HEK293 (cell line): ENCODE results near the gene MXD4.
A peak's percentile ranks its signal among the peaks of the same experiment; 100 is the strongest.

Experiments
- AEBP2 ChIP-seq: fragments of 450-650 bp; formaldehyde crosslinking; IDR thresholded peaks from 2 replicates; pipeline ENCODE4 v1.5.1; 2016; ENCODE audit warnings: missing biosample characterization, missing genetic modification characterization, borderline replicate concordance
- ATF2 ChIP-seq: fragments of 450-650 bp; formaldehyde crosslinking; IDR thresholded peaks from 2 replicates; pipeline ENCODE4 v1.5.1; 2016; ENCODE audit warnings: missing biosample characterization, missing genetic modification characterization, low read depth
- EGR2 ChIP-seq: fragments of 450-650 bp; formaldehyde crosslinking; IDR thresholded peaks from 2 replicates; pipeline ENCODE4 v1.5.1; 2016; ENCODE audit warnings: low read depth, missing biosample characterization, missing genetic modification characterization
- FEZF1 ChIP-seq: fragments of 450-650 bp; formaldehyde crosslinking; IDR thresholded peaks from 2 replicates; pipeline ENCODE4 v1.5.1; 2016; ENCODE audit warnings: missing biosample characterization, missing genetic modification characterization
- KLF10 ChIP-seq: fragments of 450-650 bp; IDR thresholded peaks from 2 replicates; pipeline ENCODE4 v1.5.1; 2018; ENCODE audit warnings: missing biosample characterization, mild to moderate bottlenecking, missing genetic modification characterization
- KLF7 ChIP-seq: fragments of 450-650 bp; formaldehyde crosslinking; IDR thresholded peaks from 2 replicates; pipeline ENCODE4 v1.5.1; 2016; ENCODE audit warnings: missing biosample characterization, missing genetic modification characterization, borderline replicate concordance
- KLF8 ChIP-seq: fragments of 450-650 bp; formaldehyde crosslinking; IDR thresholded peaks from 2 replicates; pipeline ENCODE4 v1.5.1; 2016; ENCODE audit warnings: missing biosample characterization, missing genetic modification characterization
- MZF1 ChIP-seq: fragments of 450-650 bp; formaldehyde crosslinking; IDR thresholded peaks from 2 replicates; pipeline ENCODE4 v1.5.1; 2017; ENCODE audit warnings: missing biosample characterization, missing genetic modification characterization, borderline replicate concordance
- WT1 ChIP-seq: fragments of 450-650 bp; formaldehyde crosslinking; IDR thresholded peaks from 2 replicates; pipeline ENCODE4 v1.5.1; 2016; ENCODE audit warnings: missing biosample characterization, missing genetic modification characterization
- YY2 ChIP-seq: fragments of 450-650 bp; formaldehyde crosslinking; IDR thresholded peaks from 2 replicates; pipeline ENCODE4 v1.5.1; 2016; ENCODE audit warnings: missing biosample characterization, missing genetic modification characterization
- ZBTB7A ChIP-seq: fragments of 450-650 bp; formaldehyde crosslinking; IDR thresholded peaks from 2 replicates; pipeline ENCODE4 v1.5.1; 2016; ENCODE audit warnings: low read depth, missing biosample characterization, missing genetic modification characterization
- ZFP69B ChIP-seq: fragments of 450-650 bp; formaldehyde crosslinking; IDR thresholded peaks from 2 replicates; pipeline ENCODE4 v1.5.1; 2016; ENCODE audit warnings: missing biosample characterization, missing genetic modification characterization
- ZIC2 ChIP-seq: fragments of 450-650 bp; formaldehyde crosslinking; IDR thresholded peaks from 2 replicates; pipeline ENCODE4 v1.5.1; 2016; ENCODE audit warnings: missing biosample characterization, missing genetic modification characterization
- ZNF138 ChIP-seq: fragments of 450-650 bp; formaldehyde crosslinking; IDR thresholded peaks from 2 replicates; pipeline ENCODE4 v1.5.1; 2016; ENCODE audit warnings: missing biosample characterization, missing genetic modification characterization, borderline replicate concordance
- ZNF155 ChIP-seq: fragments of 450-650 bp; formaldehyde crosslinking; IDR thresholded peaks from 2 replicates; pipeline ENCODE4 v1.5.1; 2016; ENCODE audit warnings: missing biosample characterization, missing genetic modification characterization
- ZNF174 ChIP-seq: fragments of 450-650 bp; formaldehyde crosslinking; IDR thresholded peaks from 2 replicates; pipeline ENCODE4 v1.5.0; 2017; ENCODE audit warnings: missing biosample characterization, mild to moderate bottlenecking, missing genetic modification characterization
- ZNF221 ChIP-seq: fragments of 450-650 bp; formaldehyde crosslinking; IDR thresholded peaks from 2 replicates; pipeline ENCODE4 v1.5.1; 2017; ENCODE audit warnings: missing biosample characterization, missing genetic modification characterization, borderline replicate concordance
- ZNF239 ChIP-seq: fragments of 450-650 bp; formaldehyde crosslinking; IDR thresholded peaks from 2 replicates; pipeline ENCODE4 v1.5.1; 2016; ENCODE audit warnings: missing biosample characterization, missing genetic modification characterization
- ZNF292 ChIP-seq: fragments of 450-650 bp; formaldehyde crosslinking; IDR thresholded peaks from 2 replicates; pipeline ENCODE4 v1.5.1; 2016; ENCODE audit warnings: low read depth, missing biosample characterization, missing genetic modification characterization, borderline replicate concordance
- ZNF311 ChIP-seq: fragments of 450-650 bp; formaldehyde crosslinking; IDR thresholded peaks from 2 replicates; pipeline ENCODE4 v1.5.1; 2017; ENCODE audit warnings: missing biosample characterization, missing genetic modification characterization, borderline replicate concordance
- ZNF335 ChIP-seq: fragments of 450-650 bp; formaldehyde crosslinking; conservative IDR thresholded peaks from 2 replicates; pipeline ENCODE4 v1.5.1; 2016; ENCODE audit warnings: missing biosample characterization, missing genetic modification characterization
- ZNF549 ChIP-seq: fragments of 450-650 bp; IDR thresholded peaks from 2 replicates; pipeline ENCODE4 v1.5.1; 2018; ENCODE audit warnings: missing biosample characterization, missing genetic modification characterization, mild to moderate bottlenecking, inconsistent platforms, moderate library complexity
- ZNF629 ChIP-seq: fragments of 450-650 bp; formaldehyde crosslinking; IDR thresholded peaks from 2 replicates; pipeline ENCODE4 v1.5.1; 2017; ENCODE audit warnings: missing biosample characterization, missing genetic modification characterization
- ZNF645 ChIP-seq: fragments of 450-650 bp; formaldehyde crosslinking; IDR thresholded peaks from 2 replicates; pipeline ENCODE4; 2016; ENCODE audit warnings: missing biosample characterization, missing genetic modification characterization
- ZNF664 ChIP-seq: fragments of 450-650 bp; formaldehyde crosslinking; IDR thresholded peaks from 2 replicates; pipeline ENCODE4 v1.5.1; 2016; ENCODE audit warnings: missing biosample characterization, missing genetic modification characterization
- ZNF792 ChIP-seq: fragments of 450-650 bp; formaldehyde crosslinking; IDR thresholded peaks from 2 replicates; pipeline ENCODE4 v1.5.1; 2016; ENCODE audit warnings: missing biosample characterization, missing genetic modification characterization
- ZSCAN30 ChIP-seq: fragments of 450-650 bp; IDR thresholded peaks from 2 replicates; pipeline ENCODE4 v1.5.1; 2018; ENCODE audit warnings: missing biosample characterization, mild to moderate bottlenecking, missing genetic modification characterization, moderate library complexity
- ZXDB ChIP-seq: fragments of 450-650 bp; formaldehyde crosslinking; IDR thresholded peaks from 2 replicates; pipeline ENCODE4 v1.5.1; 2016; ENCODE audit warnings: missing biosample characterization, missing genetic modification characterization
- TF ChIP-seq, protein P1 (sequence below): fragments of 450-650 bp; formaldehyde crosslinking; IDR thresholded peaks from 2 replicates; pipeline ENCODE4 v1.5.0; 2017; ENCODE audit warnings: missing biosample characterization, missing genetic modification characterization, borderline replicate concordance
- TF ChIP-seq, protein P2 (sequence below): fragments of 450-650 bp; formaldehyde crosslinking; IDR thresholded peaks from 2 replicates; pipeline ENCODE4 v1.5.1; 2016; ENCODE audit warnings: missing biosample characterization, missing genetic modification characterization
- TF ChIP-seq, protein P3 (sequence below): fragments of 450-650 bp; formaldehyde crosslinking; IDR thresholded peaks from 2 replicates; pipeline ENCODE4 v1.5.1; 2017; ENCODE audit warnings: missing biosample characterization, mild to moderate bottlenecking, missing genetic modification characterization, moderate library complexity

The MXD4 gene

DNA sequence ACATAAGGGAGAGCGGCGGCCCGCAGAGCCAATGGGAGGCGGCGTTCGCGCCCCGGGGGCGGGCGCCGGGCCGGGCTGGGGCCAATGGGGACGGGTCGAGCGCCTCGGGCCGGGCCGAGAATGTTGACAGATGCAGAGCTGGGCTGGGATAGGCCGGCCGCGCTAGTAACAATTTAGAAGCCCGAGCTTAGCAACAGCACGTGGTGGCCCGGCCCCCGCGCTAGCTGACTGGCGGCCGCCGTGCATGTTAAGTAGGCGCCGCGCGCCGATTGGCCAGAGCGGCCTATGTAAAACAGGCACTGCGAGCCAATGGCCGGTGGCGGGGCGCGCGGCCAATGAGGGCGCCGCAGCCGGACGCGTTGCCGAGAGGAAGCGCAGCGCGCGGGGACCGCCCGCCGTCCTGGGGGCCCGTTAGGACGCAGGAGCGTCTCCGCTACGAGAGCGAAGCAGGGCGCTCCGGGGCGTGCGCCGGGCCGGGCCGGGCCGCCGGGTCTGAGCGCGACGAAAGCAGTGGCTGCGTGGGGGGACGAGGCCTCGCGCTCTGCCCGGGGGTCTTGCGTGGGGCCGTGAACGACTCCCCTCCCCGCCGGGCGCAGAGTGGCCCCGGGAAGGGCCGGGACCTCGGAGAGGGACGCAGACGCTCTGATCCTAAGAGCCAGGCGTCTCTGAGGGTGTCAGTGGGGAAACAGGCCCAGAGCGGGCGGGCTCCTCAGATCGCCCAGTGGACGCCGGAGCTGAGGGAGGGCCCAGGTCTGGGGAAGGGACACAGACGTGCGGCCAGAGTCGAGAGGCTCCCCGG lies 435 bp upstream of the MXD4 start (continued):
- no peak for TF ChIP-seq ZNF292
- peak; percentile 44 for TF ChIP-seq ZIC2
- TF ChIP-seq ZNF549 (tag by site-specific recombination): no peak
- TF ChIP-seq ZSCAN30 (tag by site-specific recombination): 0 out of 2 replicates have a peak, but pooled peaks have one; percentile 50
- TF ChIP-seq ZXDB (tag by site-specific recombination): peak; percentile 34; the same call in 1 of the 2 replicates
- TF ChIP-seq WT1: no peak
- TF ChIP-seq, protein P1, sequence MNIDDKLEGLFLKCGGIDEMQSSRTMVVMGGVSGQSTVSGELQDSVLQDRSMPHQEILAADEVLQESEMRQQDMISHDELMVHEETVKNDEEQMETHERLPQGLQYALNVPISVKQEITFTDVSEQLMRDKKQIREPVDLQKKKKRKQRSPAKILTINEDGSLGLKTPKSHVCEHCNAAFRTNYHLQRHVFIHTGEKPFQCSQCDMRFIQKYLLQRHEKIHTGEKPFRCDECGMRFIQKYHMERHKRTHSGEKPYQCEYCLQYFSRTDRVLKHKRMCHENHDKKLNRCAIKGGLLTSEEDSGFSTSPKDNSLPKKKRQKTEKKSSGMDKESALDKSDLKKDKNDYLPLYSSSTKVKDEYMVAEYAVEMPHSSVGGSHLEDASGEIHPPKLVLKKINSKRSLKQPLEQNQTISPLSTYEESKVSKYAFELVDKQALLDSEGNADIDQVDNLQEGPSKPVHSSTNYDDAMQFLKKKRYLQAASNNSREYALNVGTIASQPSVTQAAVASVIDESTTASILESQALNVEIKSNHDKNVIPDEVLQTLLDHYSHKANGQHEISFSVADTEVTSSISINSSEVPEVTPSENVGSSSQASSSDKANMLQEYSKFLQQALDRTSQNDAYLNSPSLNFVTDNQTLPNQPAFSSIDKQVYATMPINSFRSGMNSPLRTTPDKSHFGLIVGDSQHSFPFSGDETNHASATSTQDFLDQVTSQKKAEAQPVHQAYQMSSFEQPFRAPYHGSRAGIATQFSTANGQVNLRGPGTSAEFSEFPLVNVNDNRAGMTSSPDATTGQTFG (tag by site-specific recombination): no peak
- TF ChIP-seq, protein P2, sequence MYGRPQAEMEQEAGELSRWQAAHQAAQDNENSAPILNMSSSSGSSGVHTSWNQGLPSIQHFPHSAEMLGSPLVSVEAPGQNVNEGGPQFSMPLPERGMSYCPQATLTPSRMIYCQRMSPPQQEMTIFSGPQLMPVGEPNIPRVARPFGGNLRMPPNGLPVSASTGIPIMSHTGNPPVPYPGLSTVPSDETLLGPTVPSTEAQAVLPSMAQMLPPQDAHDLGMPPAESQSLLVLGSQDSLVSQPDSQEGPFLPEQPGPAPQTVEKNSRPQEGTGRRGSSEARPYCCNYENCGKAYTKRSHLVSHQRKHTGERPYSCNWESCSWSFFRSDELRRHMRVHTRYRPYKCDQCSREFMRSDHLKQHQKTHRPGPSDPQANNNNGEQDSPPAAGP (tag by site-specific recombination): peak; percentile 43; the same call in 1 of the 2 replicates
- TF ChIP-seq ZNF155 (tag by site-specific recombination): no peak
- TF ChIP-seq ATF2 (tag by site-specific recombination): no peak
- TF ChIP-seq, protein P3, sequence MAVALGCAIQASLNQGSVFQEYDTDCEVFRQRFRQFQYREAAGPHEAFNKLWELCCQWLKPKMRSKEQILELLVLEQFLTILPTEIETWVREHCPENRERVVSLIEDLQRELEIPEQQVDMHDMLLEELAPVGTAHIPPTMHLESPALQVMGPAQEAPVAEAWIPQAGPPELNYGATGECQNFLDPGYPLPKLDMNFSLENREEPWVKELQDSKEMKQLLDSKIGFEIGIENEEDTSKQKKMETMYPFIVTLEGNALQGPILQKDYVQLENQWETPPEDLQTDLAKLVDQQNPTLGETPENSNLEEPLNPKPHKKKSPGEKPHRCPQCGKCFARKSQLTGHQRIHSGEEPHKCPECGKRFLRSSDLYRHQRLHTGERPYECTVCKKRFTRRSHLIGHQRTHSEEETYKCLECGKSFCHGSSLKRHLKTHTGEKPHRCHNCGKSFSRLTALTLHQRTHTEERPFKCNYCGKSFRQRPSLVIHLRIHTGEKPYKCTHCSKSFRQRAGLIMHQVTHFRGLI: no peak
- TF ChIP-seq ZBTB7A: 0 out of 2 replicates have a peak, but pooled peaks have one; percentile 26
- no peak for TF ChIP-seq EGR2
- no peak for TF ChIP-seq FEZF1 (tag by site-specific recombination)
- no peak for TF ChIP-seq ZNF239 (tag by site-specific recombination)
- peak; percentile 44; the same call in 1 of the 2 replicates for TF ChIP-seq KLF8
- no peak for TF ChIP-seq ZNF645 (tag by site-specific recombination)
- TF ChIP-seq AEBP2 (tag by site-specific recombination): no peak
- no peak for TF ChIP-seq ZFP69B
- no peak for TF ChIP-seq ZNF792 (tag by site-specific recombination)
- TF ChIP-seq ZNF335: peak; percentile 91
- TF ChIP-seq ZNF311 (tag by site-specific recombination): no peak
- no peak for TF ChIP-seq YY2 (tag by site-specific recombination)
- TF ChIP-seq ZNF221: no peak
- no peak for TF ChIP-seq ZNF629 (tag by site-specific recombination)
- no peak for TF ChIP-seq ZNF138
- no peak for TF ChIP-seq KLF7 (tag by site-specific recombination)
- TF ChIP-seq MZF1 (tag by site-specific recombination): no peak
- TF ChIP-seq ZNF664 (tag by site-specific recombination): no peak
- no peak for TF ChIP-seq ZNF174 (tag by site-specific recombination)
- peak; percentile 62; the same call in 1 of the 2 replicates for TF ChIP-seq KLF10
